ENCODE data around the gene CEP85L.
A peak's percentile ranks its signal among the peaks of the same experiment; 100 is the strongest.

CEP85L gene

DNA sequence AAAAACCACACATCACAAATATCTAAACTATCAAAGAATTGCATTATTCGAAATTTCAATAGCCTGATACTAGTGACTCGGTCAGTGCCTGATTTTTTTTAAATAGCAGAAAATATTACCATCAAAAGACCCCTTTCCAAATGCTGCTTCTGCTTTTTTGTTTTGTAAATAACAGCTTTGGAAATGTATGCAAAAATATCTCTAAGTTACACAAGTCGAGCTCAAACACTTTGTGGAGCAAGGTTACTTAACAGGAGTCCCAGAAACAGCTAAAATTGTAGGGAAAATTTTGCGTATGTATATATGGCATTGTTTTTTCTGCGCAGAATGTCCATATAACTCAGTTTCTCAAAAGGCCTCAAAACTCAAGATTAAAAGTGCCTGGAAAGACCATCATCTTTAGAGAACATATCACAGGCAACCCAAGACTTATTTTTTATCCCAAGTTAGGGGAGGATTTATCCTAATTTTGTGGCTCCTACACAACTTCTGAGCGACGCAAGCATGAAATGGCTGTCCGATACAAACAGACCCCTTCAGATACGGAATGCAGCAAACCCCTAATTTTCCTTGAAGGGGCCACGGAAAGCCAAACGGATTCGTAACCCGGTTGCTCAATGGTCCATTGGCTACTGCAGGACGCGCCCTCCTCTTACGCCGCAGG is 1.3 kb downstream of the CEP85L start:
- Histone ChIP-seq H3K27ac (peak overlapping the region; percentile 76 to 91 (median 84); a peak in 20 of 22 replicates), H3K4me2 (peak overlapping the region; percentile 82 to 94 (median 91)), H3K9me3 (replicated peaks in 1 of 11) (no peaks in the 10 kb centered on the region), H3K4me3 (peak overlapping the region; percentile 80 to 94 (median 86)), H4K20me1 (peaks cover 0 to 55% (median 14%) of the 10 kb centered on the region in 11 experiments; a peak in 17 of 22 replicates), H3K9ac (peak overlapping the region; percentile 79 to 94 (median 91)), H3K27me3 (peaks cover 0 to 22% (median 20%) of the 10 kb centered on the region in 11 experiments; a peak in 19 of 22 replicates), H3K4me1 (peaks cover 10 to 38% (median 20%) of the 10 kb centered on the region in 10 experiments; a peak in 19 of 20 replicates), H3K36me3 (peaks cover 0 to 14% (median 0%) of the 10 kb centered on the region in 11 experiments; a peak in 5 of 22 replicates)
- TF ChIP-seq Cebpa-rat (IDR thresholded peaks at IDR 0.05) = no peak

DNA sequence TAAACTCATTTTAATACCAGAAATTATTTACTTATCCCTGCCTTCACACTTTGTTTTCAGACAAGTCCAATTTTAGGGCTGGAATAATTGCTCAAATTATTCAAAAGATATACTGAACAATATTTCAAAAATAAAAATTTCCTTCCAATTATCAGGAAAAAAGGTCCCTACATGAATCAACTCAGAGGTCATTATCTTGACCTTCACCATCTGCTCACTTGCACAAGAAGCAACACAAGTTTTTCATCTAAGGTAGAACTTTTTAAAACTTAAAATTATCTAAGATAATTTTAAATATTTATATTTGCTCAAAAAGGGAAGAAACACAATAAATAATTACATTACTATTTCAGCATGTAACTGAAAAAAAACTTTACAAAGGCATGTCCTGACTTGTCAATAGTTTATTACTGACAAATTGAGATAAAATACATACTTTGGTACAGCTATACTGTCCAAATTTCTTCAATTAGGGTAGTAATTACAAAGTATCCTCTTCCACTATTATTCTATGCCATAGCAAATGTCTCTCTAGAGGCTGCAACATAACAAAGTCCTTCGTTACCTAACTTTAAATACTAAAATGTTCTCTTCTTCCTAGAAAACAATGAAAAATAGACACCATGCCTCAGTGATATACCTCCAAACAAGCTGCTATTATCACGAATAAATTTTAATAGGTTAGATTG is 2.4 kb downstream of the CEP85L start:
- H3K27ac ChIP-seq = no peak overlapping the region
- peaks cover 0 to 14% (median 0%) of the 10 kb centered on the region in 11 experiments; a peak in 5 of 22 replicates for H3K36me3 ChIP-seq
- H4K20me1 ChIP-seq = peaks cover 0 to 65% (median 15%) of the 10 kb centered on the region in 11 experiments; a peak in 18 of 22 replicates
- no peak for TF ChIP-seq Cebpa-rat (IDR thresholded peaks at IDR 0.05)
- peak overlapping the region in 2 of 11 experiments; percentile 92 to 94; a peak in 3 of 22 replicates for H3K9ac ChIP-seq
- no peaks in the 10 kb centered on the region for H3K9me3 ChIP-seq (replicated peaks in 1 of 11)
- peak overlapping the region; percentile 82 to 94 (median 91); a peak in 21 of 22 replicates for H3K4me2 ChIP-seq
- peak overlapping the region in 3 of 10 experiments; percentile 83 to 94 (median 88); a peak in 6 of 20 replicates for H3K4me3 ChIP-seq
- peaks cover 0 to 22% (median 20%) of the 10 kb centered on the region in 11 experiments; a peak in 19 of 22 replicates for H3K27me3 ChIP-seq
- H3K4me1 ChIP-seq = peaks cover 10 to 48% (median 20%) of the 10 kb centered on the region in 10 experiments; a peak in 19 of 20 replicates

DNA sequence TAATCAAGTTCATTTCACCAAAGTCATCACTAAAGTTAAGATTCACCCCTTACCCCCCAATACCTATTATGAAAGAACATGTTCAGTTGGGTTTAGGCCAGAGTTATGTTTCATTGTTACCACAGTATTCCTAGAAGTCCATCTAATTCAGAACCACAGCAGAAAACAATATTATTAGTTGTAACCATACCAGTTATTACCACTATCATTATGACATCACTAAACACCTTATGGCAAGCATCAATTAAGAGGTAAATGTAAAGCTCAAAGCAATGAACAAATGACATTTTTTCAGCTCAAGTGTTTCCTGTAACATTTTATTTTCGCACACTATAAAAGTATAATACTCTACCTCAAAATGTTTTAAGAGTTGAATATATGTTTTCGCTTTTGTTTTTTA is 4.4 kb downstream of the CEP85L start:
- H3K4me2 ChIP-seq = peak overlapping the region in 1 of 11 experiments; percentile 62; a peak in 2 of 22 replicates
- no peaks in the 10 kb centered on the region for H3K9me3 ChIP-seq (replicated peaks in 1 of 11)
- no peak overlapping the region for H3K4me3 ChIP-seq
- H3K27ac ChIP-seq = no peak overlapping the region
- no peak overlapping the region for H3K9ac ChIP-seq
- H3K4me1 ChIP-seq = peaks cover 8 to 49% (median 17%) of the 10 kb centered on the region in 10 experiments; a peak in 19 of 20 replicates
- peaks cover 0 to 22% (median 20%) of the 10 kb centered on the region in 11 experiments; a peak in 19 of 22 replicates for H3K27me3 ChIP-seq
- H4K20me1 ChIP-seq = peaks cover 0 to 86% (median 17%) of the 10 kb centered on the region in 11 experiments; a peak in 18 of 22 replicates
- H3K36me3 ChIP-seq = peaks cover 0 to 14% (median 0%) of the 10 kb centered on the region in 11 experiments; a peak in 5 of 22 replicates
- TF ChIP-seq Cebpa-rat (IDR thresholded peaks at IDR 0.05) = no peak

DNA sequence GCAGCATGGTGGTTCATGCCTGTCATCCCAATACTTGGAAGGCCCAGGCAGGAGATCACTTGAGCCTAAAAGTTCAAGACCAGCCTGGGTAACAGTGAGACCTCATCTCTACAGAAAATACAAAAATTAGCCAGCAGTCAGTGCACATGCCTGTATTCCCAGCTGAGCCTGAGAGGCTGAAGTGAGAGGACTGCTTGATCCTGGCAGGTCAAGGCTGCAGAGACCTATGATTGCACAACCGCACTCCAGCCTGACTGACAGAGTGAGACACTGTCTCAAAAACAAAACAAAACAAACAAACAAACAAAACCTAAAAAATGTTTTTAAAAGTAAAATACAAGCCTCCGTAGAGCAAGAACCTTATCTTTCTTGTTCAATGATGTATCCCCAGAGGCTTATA is 6.0 kb downstream of the CEP85L start:
- peaks cover 0 to 100% (median 24%) of the 10 kb centered on the region in 11 experiments; a peak in 18 of 22 replicates for H4K20me1 ChIP-seq
- H3K27me3 ChIP-seq = peaks cover 0 to 17% (median 14%) of the 10 kb centered on the region in 11 experiments; a peak in 19 of 22 replicates
- TF ChIP-seq Cebpa-rat (IDR thresholded peaks at IDR 0.05) = no peak
- H3K4me2 ChIP-seq = peak overlapping the region in 2 of 11 experiments; percentile 13 to 56; a peak in 2 of 22 replicates
- no peak overlapping the region for H3K27ac ChIP-seq
- no peaks in the 10 kb centered on the region for H3K9me3 ChIP-seq (replicated peaks in 1 of 11)
- H3K4me3 ChIP-seq = no peak overlapping the region
- H3K36me3 ChIP-seq = peaks cover 0 to 14% (median 0%) of the 10 kb centered on the region in 11 experiments; a peak in 5 of 22 replicates
- H3K9ac ChIP-seq = no peak overlapping the region
- H3K4me1 ChIP-seq = peaks cover 5 to 50% (median 14%) of the 10 kb centered on the region in 10 experiments; a peak in 18 of 20 replicates

DNA sequence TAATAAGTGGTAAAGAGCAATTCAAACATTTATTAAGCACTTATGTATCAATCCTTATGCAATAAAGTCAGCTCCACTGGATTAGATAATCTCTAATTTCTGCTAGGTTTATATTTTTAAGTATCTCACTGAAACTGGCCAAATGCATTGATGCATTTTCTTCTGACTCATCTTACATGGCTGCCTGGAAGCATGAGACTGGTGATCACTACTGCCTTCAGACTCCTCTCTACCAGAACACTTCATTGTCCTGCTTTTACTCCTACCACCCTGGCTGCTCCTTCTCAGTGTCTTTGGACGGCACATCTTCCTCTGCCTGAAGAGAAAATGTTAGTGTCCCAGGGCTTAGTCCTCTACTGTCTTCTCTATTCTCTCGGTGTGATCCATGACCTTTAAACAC is 7.4 kb downstream of the CEP85L start:
- no peak overlapping the region for H3K9ac ChIP-seq
- H3K4me1 ChIP-seq = peaks cover 0 to 54% (median 0%) of the 10 kb centered on the region in 10 experiments; a peak in 6 of 20 replicates
- TF ChIP-seq Cebpa-rat (IDR thresholded peaks at IDR 0.05) = no peak
- peaks cover 0 to 14% (median 0%) of the 10 kb centered on the region in 11 experiments; a peak in 5 of 22 replicates for H3K36me3 ChIP-seq
- peaks cover 0 to 3% (median 0%) of the 10 kb centered on the region in 11 experiments; a peak in 4 of 22 replicates for H3K27me3 ChIP-seq
- H3K4me2 ChIP-seq = 0 out of 22 replicates have a peak overlapping the region, but pooled peaks of 1 of the 11 experiments have one; percentile 33
- H3K4me3 ChIP-seq = no peak overlapping the region
- no peak overlapping the region for H3K27ac ChIP-seq
- H3K9me3 ChIP-seq (replicated peaks in 1 of 11) = no peaks in the 10 kb centered on the region
- H4K20me1 ChIP-seq = peaks cover 0 to 100% (median 12%) of the 10 kb centered on the region in 11 experiments; a peak in 14 of 22 replicates

DNA sequence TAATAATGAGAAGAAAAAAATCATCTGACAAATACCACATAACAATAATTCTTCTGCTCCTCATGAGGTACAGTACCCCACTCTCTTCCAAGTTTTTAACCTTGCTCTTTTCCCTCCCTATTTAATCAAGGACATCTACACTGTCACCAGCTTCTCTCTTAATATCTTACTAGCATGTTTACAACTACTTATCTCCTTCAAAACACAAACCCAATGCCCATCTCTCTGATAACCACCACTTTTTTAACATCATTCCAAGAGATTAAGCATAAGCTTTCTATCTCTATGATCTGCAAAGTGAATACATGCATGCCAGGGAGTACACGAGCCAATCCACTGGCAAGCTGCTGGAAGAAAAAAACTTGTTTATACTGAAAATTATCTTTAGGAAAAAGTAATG is 10.3 kb downstream of the CEP85L start:
- no peak for TF ChIP-seq Cebpa-rat (IDR thresholded peaks at IDR 0.05)
- Histone ChIP-seq H3K36me3 (peaks cover 0 to 17% (median 0%) of the 10 kb centered on the region in 11 experiments; a peak in 4 of 22 replicates), H3K4me3 (no peak overlapping the region), H3K4me2 (no peak overlapping the region), H3K9me3 (replicated peaks in 1 of 11) (peaks cover 0 to 7% (median 4%) of the 10 kb centered on the region in 11 experiments; a peak in 4 of 22 replicates), H3K4me1 (peaks cover 0 to 47% (median 0%) of the 10 kb centered on the region in 10 experiments; a peak in 3 of 20 replicates), H3K27ac (no peak overlapping the region), H4K20me1 (peaks cover 0 to 100% (median 12%) of the 10 kb centered on the region in 11 experiments; a peak in 13 of 22 replicates), H3K27me3 (no peaks in the 10 kb centered on the region), H3K9ac (no peak overlapping the region)

DNA sequence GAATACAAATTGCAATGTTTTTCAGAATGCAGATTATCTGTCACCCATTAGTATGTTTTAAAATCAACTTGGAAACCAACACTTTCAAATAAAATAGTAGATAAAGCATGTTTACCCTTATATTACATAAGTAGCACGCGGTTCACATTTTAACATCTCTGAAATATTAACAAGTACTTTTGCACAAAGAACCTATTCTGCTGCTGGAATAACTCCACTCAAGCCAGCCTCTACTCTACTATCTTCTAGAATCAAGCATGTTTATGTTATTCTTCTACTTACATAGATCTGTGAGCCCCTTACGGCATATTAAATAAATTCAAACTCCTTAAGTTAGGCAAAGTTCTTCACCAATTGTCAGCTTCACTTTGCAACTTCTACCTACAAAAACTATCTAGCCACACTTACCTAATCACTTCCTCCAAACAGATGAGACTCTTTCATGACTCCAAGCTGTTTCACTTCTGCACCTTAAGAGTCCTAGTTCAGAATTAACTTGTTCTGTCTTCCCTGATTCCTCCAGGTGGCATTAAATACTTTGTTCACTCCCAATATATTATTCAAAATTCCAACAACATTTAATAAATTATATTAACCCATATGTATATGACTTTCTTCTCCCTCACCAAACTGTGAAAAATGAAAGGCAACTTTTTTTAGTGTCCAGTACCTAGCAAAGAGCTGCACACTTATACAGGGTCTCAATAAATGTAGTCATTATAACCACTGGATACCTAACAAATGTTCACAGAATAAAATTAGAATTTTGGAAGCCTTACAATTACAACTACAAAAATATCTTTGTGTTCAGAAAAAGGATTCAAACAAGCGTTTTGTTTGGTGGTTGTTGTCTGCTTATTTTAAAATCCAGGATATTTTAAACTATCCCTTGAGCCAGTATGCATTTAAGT is 12.1 kb downstream of the CEP85L start:
- no peak for TF ChIP-seq Cebpa-rat (IDR thresholded peaks at IDR 0.05)
- no peak overlapping the region for H3K4me3 ChIP-seq
- peaks cover 0 to 8% (median 4%) of the 10 kb centered on the region in 11 experiments; a peak in 4 of 22 replicates for H3K9me3 ChIP-seq (replicated peaks in 1 of 11)
- no peak overlapping the region for H3K27ac ChIP-seq
- peak overlapping the region in 1 of 11 experiments; percentile 7; a peak in 1 of 22 replicates for H3K4me2 ChIP-seq
- H3K36me3 ChIP-seq = peaks cover 0 to 9% (median 0%) of the 10 kb centered on the region in 11 experiments; a peak in 3 of 22 replicates
- peaks cover 0 to 100% (median 12%) of the 10 kb centered on the region in 11 experiments; a peak in 12 of 22 replicates for H4K20me1 ChIP-seq
- no peak overlapping the region for H3K9ac ChIP-seq
- peaks cover 0 to 34% (median 0%) of the 10 kb centered on the region in 10 experiments; a peak in 3 of 20 replicates for H3K4me1 ChIP-seq
- no peaks in the 10 kb centered on the region for H3K27me3 ChIP-seq

Measured in BLaER1 treated with 17β-estradiol and CSF1 and Interleukin-3, amounts not matched to agents 10 nM and 100 nM (cell line).